Measurements from ENCODE around the gene DNAJB5. TPM values are rescaled to one million over a fixed set of nuclear protein-coding genes. Genes with fewer than 3 reads are reported as not detected.
"Not testable (repeated sequence)": the region's sequence is repeated elsewhere in the genome, so short reads cannot be mapped to it uniquely, and the experiment has no call there.

Gene DNAJB5
- 19.8 TPM for polyA plus RNA-seq (2013, experiment 1 of 2; ENCODE audit: insufficient read length)
- 17.3 TPM for polyA plus RNA-seq (2013, experiment 2 of 2; ENCODE audit: insufficient read length)

DNA sequence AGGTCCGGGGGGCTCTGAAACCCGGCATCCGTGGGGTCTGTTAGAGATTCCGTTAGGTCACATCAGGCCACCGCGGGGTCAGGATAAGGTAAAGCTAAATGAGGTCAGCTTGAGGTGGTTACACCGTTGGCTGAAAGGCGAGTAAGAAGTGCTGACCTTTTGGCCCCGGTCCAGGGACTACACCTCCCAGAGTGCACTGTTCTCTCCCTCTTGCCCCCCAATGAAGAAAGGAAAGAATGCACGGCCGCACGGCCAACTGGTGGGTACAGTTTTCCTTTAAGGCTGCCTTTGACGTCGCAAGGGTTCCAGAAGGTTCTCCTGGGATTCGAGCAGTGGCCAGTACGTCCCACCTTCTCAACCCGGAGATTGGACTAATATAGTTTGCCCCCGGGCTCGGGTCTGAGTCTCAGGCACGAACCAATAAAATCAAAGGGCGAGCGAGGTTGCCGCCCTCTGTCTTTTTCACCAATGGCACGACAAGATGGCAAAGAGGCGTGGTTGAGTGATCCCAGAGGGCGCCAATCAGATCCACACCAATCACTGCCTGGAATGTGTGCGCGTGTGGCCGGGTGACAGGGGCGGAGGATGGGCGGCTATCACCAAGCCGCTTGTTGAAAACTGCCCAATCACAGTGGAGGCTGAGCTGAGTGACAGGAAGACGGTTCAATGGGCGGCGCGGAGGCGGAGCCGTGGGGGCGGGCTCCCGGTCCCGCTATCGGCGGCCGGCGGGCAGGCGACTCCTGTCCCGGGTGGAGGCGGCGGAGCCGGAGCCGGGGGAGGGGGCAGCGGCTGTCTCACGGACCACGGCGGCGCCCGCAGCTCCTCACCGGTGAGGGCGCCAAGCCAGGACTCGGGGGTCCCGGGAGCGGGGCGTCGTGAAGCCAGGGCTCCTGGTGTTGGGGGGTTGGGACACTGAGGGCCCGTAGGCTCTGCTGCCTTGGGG, at the start of gene DNAJB5:
Gene DNAJB5, plus strand, starts transcription at position 743 of the 943 bp plus-strand sequence. CDS start 886 bp downstream, outside the sequence.
- peak; percentile 100 for DNase-seq

DNA sequence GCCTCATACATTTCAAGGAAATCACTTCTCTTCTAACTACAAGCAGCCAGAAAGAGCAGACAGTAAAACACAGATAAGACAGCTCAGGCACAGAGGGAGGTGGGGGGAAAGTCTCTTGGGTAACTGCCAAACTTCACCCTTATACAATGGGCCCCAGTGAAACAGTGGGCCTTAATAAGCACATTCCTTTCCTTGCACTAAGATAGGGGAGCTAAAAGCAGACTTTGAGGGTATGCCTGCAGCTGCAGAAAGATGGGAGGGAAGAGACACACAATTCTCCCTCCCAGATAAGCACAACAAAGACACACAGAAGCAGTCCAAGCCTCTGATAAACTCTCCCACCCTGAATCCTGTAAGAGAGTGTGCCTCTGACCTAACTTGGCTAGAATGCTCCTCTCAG, 49.6 kb upstream of the DNAJB5 start:
- not testable (repeated sequence) for DNase-seq

DNA sequence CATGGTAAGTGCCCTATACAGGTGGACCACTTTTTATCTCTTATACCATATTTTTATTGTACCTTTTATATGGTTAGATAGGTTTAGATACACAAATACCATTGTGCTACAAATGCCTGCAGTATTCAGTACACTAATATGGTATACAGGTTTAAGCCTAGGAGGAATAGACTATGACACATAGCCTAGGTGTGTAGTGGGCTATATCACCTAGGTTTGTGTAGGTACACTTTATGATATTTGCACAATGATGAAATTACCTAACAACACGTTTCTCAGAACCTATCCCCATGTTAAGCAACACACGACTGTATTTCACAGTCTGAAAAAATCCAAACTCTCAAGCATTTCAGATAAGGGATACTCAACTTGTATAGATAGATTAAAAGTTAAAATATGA, 41.1 kb upstream of the DNAJB5 start:
- no peak for DNase-seq

DNA sequence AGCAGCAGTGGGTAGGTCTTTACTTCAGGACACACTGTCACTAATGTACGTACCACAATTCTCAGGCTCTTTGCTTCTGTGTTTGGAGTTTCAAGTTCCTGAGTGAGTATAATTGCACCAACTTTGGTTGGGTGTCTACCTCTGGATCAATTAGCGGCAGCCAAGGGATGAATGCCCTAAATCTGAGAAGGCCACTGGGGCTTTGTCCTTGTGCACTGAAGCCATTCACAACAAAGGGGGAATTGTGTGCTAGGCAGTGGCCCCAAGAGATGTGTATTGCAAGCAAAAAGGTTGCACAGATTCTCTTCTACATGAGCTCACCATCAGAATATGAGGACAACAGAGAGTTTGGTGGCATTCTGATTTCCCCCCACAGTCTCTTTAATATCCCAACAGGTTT, 35.3 kb upstream of the DNAJB5 start:
- DNase-seq, result no peak

GRCh38 chr9:34956066-34956465, 33.5 kb upstream of the DNAJB5 start:
- DNase-seq, result not testable (repeated sequence)

- no peak for DNase-seq
Measured at GRCh38 chr9:34956648-34957047, 32.9 kb upstream of the DNAJB5 start.

DNA sequence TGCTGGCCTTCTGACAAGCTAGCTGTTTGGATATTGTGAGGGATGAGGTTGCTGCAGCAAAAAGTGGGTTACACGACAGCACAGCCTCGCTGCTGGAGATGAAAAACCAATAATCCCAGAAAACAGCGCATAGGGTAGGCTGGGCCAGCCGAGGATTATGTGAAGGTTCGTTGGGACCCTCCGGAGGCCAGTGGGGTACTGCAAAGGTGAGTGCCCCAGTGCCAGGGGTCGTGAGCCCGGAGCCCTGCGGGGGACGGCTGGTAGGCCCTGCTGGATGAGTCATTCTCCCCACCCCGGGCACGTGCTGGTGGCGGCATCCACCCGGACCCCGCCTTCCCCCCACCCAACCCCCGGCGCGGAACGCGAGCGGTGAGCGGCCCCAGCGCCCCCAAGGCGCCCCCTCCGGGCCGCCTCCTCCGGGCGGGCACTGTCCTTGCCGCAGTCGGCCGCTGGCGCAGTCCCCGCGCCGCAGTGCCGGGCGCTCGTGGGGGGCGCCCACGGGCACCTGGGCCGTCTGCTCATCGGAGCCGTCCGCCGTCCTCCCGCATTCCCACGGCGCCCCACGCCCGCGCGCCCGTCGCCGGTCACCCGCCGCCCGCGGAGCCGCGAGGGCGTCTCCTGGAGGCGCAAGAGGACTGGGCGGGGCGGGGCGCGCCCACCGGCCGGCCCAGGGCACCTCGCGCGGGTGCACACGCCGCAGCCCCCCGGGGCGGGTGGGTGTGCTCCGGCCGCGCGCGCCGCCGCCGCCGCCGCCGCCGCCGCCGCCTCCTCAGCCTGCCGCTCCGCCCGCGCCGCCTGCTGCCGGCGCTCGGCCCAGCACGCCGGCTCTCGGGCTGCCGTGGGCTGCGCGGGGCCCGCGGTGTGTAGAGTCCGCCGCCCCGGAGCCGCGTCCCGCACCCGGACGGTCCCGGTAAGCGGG, 31.8 kb upstream of the DNAJB5 start, which contains the start of gene PHF24:
Gene PHF24, plus strand, starts transcription at position 794 of the 919 bp plus-strand sequence. CDS start 13,014 bp downstream, outside the sequence.
- peak; percentile 18 for DNase-seq

DNA sequence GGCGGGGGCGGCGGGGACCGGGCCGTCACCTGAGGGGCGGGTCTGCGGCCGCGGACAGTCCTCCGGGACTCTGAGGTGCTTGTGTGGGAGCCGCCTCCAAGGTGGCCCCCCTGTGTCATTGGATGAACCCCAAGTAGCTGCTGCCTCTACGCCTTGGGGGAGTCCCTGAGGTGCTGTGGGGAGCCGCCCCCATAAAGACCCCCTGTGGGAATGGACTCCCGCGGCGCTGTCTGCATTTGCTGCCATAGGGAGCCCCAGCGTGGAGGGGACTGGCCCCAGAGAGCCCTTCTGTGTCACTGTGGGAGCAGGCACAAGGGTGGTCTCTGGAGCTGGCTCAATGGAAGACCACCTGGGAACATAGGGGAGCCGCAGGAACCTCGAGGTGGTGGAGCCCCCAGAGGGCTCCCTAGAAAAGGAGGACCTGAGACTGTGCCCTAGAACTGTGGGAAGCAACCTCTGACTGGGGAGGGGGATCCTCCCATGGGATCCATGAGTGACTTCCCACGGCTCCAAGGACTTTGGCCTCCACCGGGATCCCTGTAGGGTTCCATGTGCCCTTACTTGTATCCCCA, 31.0 kb upstream of the DNAJB5 start:
- no peak for DNase-seq

DNA sequence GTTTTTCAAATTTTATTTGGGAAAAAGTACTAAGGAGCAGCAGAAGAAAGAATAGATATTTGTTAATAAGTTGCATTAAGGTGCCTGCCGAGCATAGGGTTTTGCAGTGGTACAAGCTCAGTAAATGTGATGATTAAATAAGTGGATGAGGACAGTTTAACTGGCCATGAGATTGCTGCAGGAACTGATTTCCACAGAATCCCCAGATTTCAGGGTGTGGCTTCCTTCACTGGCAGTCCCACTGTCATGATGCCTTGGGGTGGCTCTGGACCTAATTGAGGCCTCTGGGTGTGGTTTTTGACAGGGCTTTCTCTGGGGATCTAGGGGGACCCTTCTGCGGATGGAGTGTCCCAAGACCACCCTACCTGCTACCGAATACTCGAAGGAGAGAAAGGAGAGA, 30.1 kb upstream of the DNAJB5 start:
- DNase-seq, result no peak

GRCh38 chr9:34961574-34962490, 27.7 kb upstream of the DNAJB5 start:
- DNase-seq, result peak; percentile 7

DNA sequence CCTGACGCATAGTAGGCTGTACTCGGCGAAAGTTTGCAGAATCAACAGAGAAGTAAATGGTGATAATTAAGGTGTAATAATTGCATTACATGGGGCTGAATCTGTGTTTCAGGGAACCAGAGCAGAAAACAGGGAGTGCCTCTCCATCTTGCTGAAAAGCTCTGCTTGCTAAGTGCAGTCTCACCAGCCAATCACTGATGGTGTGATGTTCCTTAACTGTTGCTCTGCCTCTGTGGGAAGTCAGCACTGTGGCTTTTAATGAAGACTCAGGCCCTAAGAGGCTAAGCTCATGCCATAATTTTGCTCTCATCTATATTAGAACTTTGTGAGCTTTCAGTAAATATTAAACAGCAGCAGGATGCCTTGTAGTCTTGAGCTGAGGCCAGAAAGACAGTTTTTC, 27.0 kb upstream of the DNAJB5 start:
- DNase-seq, result no peak

- DNase-seq, result no peak
Measured at GRCh38 chr9:34963552-34963951, 26.0 kb upstream of the DNAJB5 start.

- DNase-seq, result no peak
Measured at GRCh38 chr9:34964458-34964857, 25.1 kb upstream of the DNAJB5 start.

GRCh38 chr9:34971146-34971811, 18.3 kb upstream of the DNAJB5 start:
- DNase-seq, result no peak

DNA sequence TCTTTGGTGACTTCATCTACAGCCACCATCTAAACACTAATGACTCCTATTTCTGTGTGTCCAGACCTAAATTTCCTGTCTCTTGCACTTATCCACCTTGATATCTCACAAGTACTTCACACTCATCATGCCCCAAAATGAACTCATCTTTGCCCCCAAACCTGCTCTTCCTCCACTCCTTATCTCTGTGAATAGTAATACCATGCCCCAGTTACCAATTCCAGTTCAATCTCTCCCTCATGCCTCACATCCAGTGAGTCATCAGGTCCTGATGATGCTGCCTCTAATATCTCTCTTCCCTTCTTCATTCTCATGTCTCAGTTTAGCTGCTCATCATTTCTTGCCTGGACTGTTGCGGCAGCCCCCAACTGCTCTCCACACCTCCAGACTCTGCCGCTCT, 14.9 kb upstream of the DNAJB5 start:
- DNase-seq, result no peak

DNA sequence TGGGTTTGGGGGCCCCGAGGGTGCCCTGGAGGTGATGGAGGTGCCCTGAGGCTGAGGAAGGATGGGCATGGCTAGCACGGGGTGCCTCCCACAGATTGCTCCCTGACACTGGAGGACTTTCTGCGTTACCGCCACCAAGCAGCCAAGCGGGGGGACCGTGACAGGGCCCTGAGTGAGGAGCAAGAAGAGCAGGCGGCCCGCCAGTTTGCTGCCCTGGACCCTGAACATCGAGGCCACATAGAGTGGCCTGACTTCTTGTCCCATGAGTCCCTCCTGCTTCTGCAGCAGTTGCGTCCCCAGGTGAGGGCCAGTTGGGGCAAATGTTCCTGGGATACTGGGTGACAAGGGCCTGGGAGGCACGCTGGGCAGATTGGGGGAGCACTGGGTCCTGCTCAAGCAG, 13.1 kb upstream of the DNAJB5 start:
- no peak for DNase-seq

GRCh38 chr9:34976992-34977391, 12.6 kb upstream of the DNAJB5 start:
- DNase-seq, result no peak

- no peak for DNase-seq
Measured at GRCh38 chr9:34980181-34980761, 9.3 kb upstream of the DNAJB5 start.

DNA sequence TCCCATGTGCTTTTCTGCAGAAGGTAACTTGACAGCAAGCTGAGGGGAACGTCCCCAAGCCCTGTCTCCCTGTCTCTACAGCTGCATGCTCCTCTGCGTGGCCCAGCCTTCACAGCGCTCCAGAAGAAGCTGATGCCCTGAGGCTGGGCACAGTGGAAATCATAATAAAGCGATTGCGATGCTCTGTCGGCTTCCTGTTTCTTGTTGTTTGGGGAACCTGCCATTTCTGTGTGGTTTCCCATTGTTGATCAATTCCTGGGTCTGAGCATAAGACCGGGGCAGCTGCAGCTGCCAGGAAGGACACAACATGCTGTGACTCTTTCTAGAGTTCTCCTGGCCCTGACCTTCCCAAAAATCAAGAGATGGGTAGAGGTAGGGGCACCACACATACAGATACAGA, 7.2 kb upstream of the DNAJB5 start:
- DNase-seq, result no peak

- DNase-seq, result no peak
Measured at GRCh38 chr9:34983209-34983608, 6.3 kb upstream of the DNAJB5 start.
